ENCODE measurements around the gene KCNQ1.

The KCNQ1 gene

GRCh38 chr11:2539371-2540222, 94.8 kb downstream of the KCNQ1 start:
- no peak for DNase-seq

- no peak for DNase-seq
Observed at GRCh38 chr11:2540223-2540991, 95.6 kb downstream of the KCNQ1 start.

- DNase-seq: no peak
Observed at GRCh38 chr11:2540992-2541680, 96.3 kb downstream of the KCNQ1 start.

- DNase-seq: no peak
Observed at GRCh38 chr11:2541881-2542361, 97.1 kb downstream of the KCNQ1 start.

GRCh38 chr11:2542406-2542805, 97.6 kb downstream of the KCNQ1 start:
- DNase-seq: no peak

- no peak for DNase-seq
Observed at GRCh38 chr11:2547806-2548205, 103.0 kb downstream of the KCNQ1 start.

GRCh38 chr11:2548596-2548995, 103.8 kb downstream of the KCNQ1 start:
- DNase-seq: no peak

- no peak for DNase-seq
Observed at GRCh38 chr11:2549080-2549479, 104.3 kb downstream of the KCNQ1 start.

- DNase-seq: no peak
Observed at GRCh38 chr11:2549491-2549875, 104.7 kb downstream of the KCNQ1 start.

GRCh38 chr11:2549876-2550605, 105.2 kb downstream of the KCNQ1 start:
- no peak for DNase-seq

- no peak for DNase-seq
Observed at GRCh38 chr11:2550606-2550970, 105.8 kb downstream of the KCNQ1 start.

- DNase-seq: no peak
Observed at GRCh38 chr11:2551131-2551530, 106.3 kb downstream of the KCNQ1 start.

GRCh38 chr11:2552210-2552609, 107.4 kb downstream of the KCNQ1 start:
- no peak for DNase-seq

- no peak for DNase-seq
Observed at GRCh38 chr11:2553198-2553597, 108.4 kb downstream of the KCNQ1 start.

GRCh38 chr11:2553886-2554285, 109.1 kb downstream of the KCNQ1 start:
- no peak for DNase-seq

GRCh38 chr11:2554338-2555207, 109.8 kb downstream of the KCNQ1 start:
- no peak for DNase-seq

- DNase-seq: no peak
Observed at GRCh38 chr11:2555336-2555735, 110.5 kb downstream of the KCNQ1 start.

GRCh38 chr11:2555891-2556290, 111.1 kb downstream of the KCNQ1 start:
- no peak for DNase-seq

- DNase-seq: no peak
Observed at GRCh38 chr11:2557381-2557780, 112.6 kb downstream of the KCNQ1 start.

- DNase-seq: no peak
Observed at GRCh38 chr11:2558397-2558796, 113.6 kb downstream of the KCNQ1 start.

- DNase-seq: no peak
Observed at GRCh38 chr11:2558861-2559526, 114.2 kb downstream of the KCNQ1 start.

Data from fibroblast of skin of abdomen (primary cell).